ENCODE measurements around the gene FIGN. TPM values are rescaled to one million over a fixed set of nuclear protein-coding genes. Genes with fewer than 3 reads are reported as not detected.

Gene FIGN
- total RNA-seq, 3 donors from 2014 or later (not counting 1 experiment from before 2014, with no cell fraction given): not detected

GRCh38 chr2:163669506-163669905 lies 66.3 kb downstream of the FIGN start:
- no peaks in the 10 kb centered on the region for H3K36me3 Mint-ChIP-seq

GRCh38 chr2:163667064-163667887 lies 68.5 kb downstream of the FIGN start:
- no peak for TF ChIP-seq CTCF (IDR thresholded peaks at IDR 0.05)
- H3K4me1 ChIP-seq (ENCODE audit: control insufficient read depth, insufficient read depth, low read length): no peaks in the 10 kb centered on the region
- no peaks in the 10 kb centered on the region for H3K4me1 Mint-ChIP-seq
- DNase-seq: no peak
- no peaks in the 10 kb centered on the region for H3K9me3 ChIP-seq (ENCODE audit: control insufficient read depth, insufficient read depth, low read length)
- intact Hi-C loops (cut with micrococcal nuclease): no loop called here
- no peaks in the 10 kb centered on the region for H3K27me3 Mint-ChIP-seq (ENCODE audit: low read depth in 2 of 2)
- H3K4me3 Mint-ChIP-seq: no peak overlapping the region
- no peaks in the 10 kb centered on the region for H3K36me3 ChIP-seq (ENCODE audit: control insufficient read depth, insufficient read depth, low read length)
- H3K27ac Mint-ChIP-seq: no peak overlapping the region
- H3K27ac ChIP-seq (ENCODE audit: low read length): no peak overlapping the region
- WGBS (ENCODE audit: insufficient coverage): 80% methylated on average over 3 of the region's 4 CpGs
- H3K4me3 ChIP-seq (ENCODE audit: low read length): no peak overlapping the region
- H3K27me3 ChIP-seq (ENCODE audit: control insufficient read depth, insufficient read depth, low read length): no peaks in the 10 kb centered on the region
- ATAC-seq: no peak
- H3K36me3 Mint-ChIP-seq: no peaks in the 10 kb centered on the region
- H3K9me3 Mint-ChIP-seq: peaks cover 9 to 12% of the 10 kb centered on the region in 2 donors

More at GRCh38 chr2:163669506-163669905, 66.3 kb downstream of the FIGN start:
- Histone ChIP-seq H3K4me1 (ENCODE audit: control insufficient read depth, insufficient read depth, low read length) (no peaks in the 10 kb centered on the region), H3K27me3 (ENCODE audit: control insufficient read depth, insufficient read depth, low read length) (no peaks in the 10 kb centered on the region), H3K9me3 (ENCODE audit: control insufficient read depth, insufficient read depth, low read length) (no peaks in the 10 kb centered on the region), H3K36me3 (ENCODE audit: control insufficient read depth, insufficient read depth, low read length) (no peaks in the 10 kb centered on the region), H3K4me3 (ENCODE audit: low read length) (no peak overlapping the region), H3K27ac (ENCODE audit: low read length) (no peak overlapping the region)
- DNase-seq (no peak), ATAC-seq (no peak)
- peaks cover 4 to 12% of the 10 kb centered on the region in 2 donors for H3K9me3 Mint-ChIP-seq
- no peak overlapping the region for H3K4me3 Mint-ChIP-seq
- no peak overlapping the region for H3K27ac Mint-ChIP-seq
- no peaks in the 10 kb centered on the region for H3K27me3 Mint-ChIP-seq (ENCODE audit: low read depth in 2 of 2)
- intact Hi-C loops (cut with micrococcal nuclease): no loop called here
- no peak for TF ChIP-seq CTCF (IDR thresholded peaks at IDR 0.05)
- WGBS (ENCODE audit: insufficient coverage): 12% methylated on average over 1 of the region's 2 CpGs
- H3K4me1 Mint-ChIP-seq: no peaks in the 10 kb centered on the region

- DNase-seq (no peak), ATAC-seq (no peak)
- Histone ChIP-seq H3K4me3 (ENCODE audit: low read length) (no peak overlapping the region), H3K4me1 (ENCODE audit: control insufficient read depth, insufficient read depth, low read length) (no peaks in the 10 kb centered on the region), H3K27me3 (ENCODE audit: control insufficient read depth, insufficient read depth, low read length) (no peaks in the 10 kb centered on the region), H3K36me3 (ENCODE audit: control insufficient read depth, insufficient read depth, low read length) (no peaks in the 10 kb centered on the region), H3K27ac (ENCODE audit: low read length) (no peak overlapping the region), H3K9me3 (ENCODE audit: control insufficient read depth, insufficient read depth, low read length) (no peaks in the 10 kb centered on the region)
- intact Hi-C loops (cut with micrococcal nuclease): no loop called here
- H3K27me3 Mint-ChIP-seq (ENCODE audit: low read depth in 2 of 2): no peaks in the 10 kb centered on the region
- no peak overlapping the region for H3K4me3 Mint-ChIP-seq
- no peaks in the 10 kb centered on the region for H3K36me3 Mint-ChIP-seq
- no peak for TF ChIP-seq CTCF (IDR thresholded peaks at IDR 0.05)
- peaks cover 12 to 14% of the 10 kb centered on the region in 2 donors for H3K9me3 Mint-ChIP-seq
- H3K27ac Mint-ChIP-seq: no peak overlapping the region
- no peaks in the 10 kb centered on the region for H3K4me1 Mint-ChIP-seq
These were observed 70.0 kb downstream of the FIGN start for GRCh38 chr2:163665817-163666216.

GRCh38 chr2:163665051-163665450 lies 70.8 kb downstream of the FIGN start:
- H3K4me1 Mint-ChIP-seq: no peaks in the 10 kb centered on the region
- ATAC-seq: no peak
- no peaks in the 10 kb centered on the region for H3K27me3 Mint-ChIP-seq (ENCODE audit: low read depth in 2 of 2)
- no peaks in the 10 kb centered on the region for H3K36me3 ChIP-seq (ENCODE audit: control insufficient read depth, insufficient read depth, low read length)
- no peaks in the 10 kb centered on the region for H3K9me3 ChIP-seq (ENCODE audit: control insufficient read depth, insufficient read depth, low read length)
- H3K4me3 ChIP-seq (ENCODE audit: low read length): no peak overlapping the region
- TF ChIP-seq CTCF (IDR thresholded peaks at IDR 0.05): no peak
- H3K27ac Mint-ChIP-seq: no peak overlapping the region
- H3K27me3 ChIP-seq (ENCODE audit: control insufficient read depth, insufficient read depth, low read length): no peaks in the 10 kb centered on the region
- no peak overlapping the region for H3K4me3 Mint-ChIP-seq
- no peaks in the 10 kb centered on the region for H3K36me3 Mint-ChIP-seq
- no peak for DNase-seq
- H3K4me1 ChIP-seq (ENCODE audit: control insufficient read depth, insufficient read depth, low read length): no peaks in the 10 kb centered on the region
- peaks cover 12 to 14% of the 10 kb centered on the region in 2 donors for H3K9me3 Mint-ChIP-seq
- intact Hi-C loops (cut with micrococcal nuclease): no loop called here
- no peak overlapping the region for H3K27ac ChIP-seq (ENCODE audit: low read length)
- WGBS (ENCODE audit: insufficient coverage): 78% methylated on average over 2 of the region's 2 CpGs

Measured in natural killer cell (primary cell).